Sigmoid colon (tissue), 7 donors: Measurements from ENCODE around the gene ENO2. TPM values are rescaled to one million over a fixed set of nuclear protein-coding genes. Genes with fewer than 3 reads are reported as not detected.
A peak's percentile ranks its signal among the peaks of the same experiment; 100 is the strongest.
"Not testable (repeated sequence)": the region's sequence is repeated elsewhere in the genome, so short reads cannot be mapped to it uniquely, and the experiment has no call there.

ENCODE experiments used
- DNase-seq: peaks from one replicate; pipeline ENCODE4 v3.0.0-alpha.2; 2019
- H3K27ac ChIP-seq, 4 donors: fragments of 200-600 bp; sonication (generic); one replicate each; pipeline ENCODE4 v1.5.1; 2016 to 2019; ENCODE audit warnings: mild to moderate bottlenecking in 1 of 4
- H3K27me3 ChIP-seq, 3 donors: fragments of 200-600 bp; sonication (generic); one replicate each; pipeline ENCODE4 v1.5.1; 2019; ENCODE audit warnings: mild to moderate bottlenecking in 1 of 3
- H3K36me3 ChIP-seq, 4 donors: fragments of 200-600 bp; sonication (generic); one replicate each; pipeline ENCODE4 v1.5.1; 2016 to 2019
- H3K4me1 ChIP-seq, 4 donors: fragments of 200-600 bp; sonication (generic); one replicate each; pipeline ENCODE4 v1.5.1; 2017 to 2019
- H3K4me3 ChIP-seq, 4 donors: fragments of 200-600 bp; sonication (generic); one replicate each; pipeline ENCODE4 v1.5.1; 2017 to 2019; ENCODE audit warnings: mild to moderate bottlenecking in 2 of 4, moderate library complexity in 1 of 4
- H3K9me3 ChIP-seq, 4 donors: fragments of 200-600 bp in 3 of 4; sonication (generic) in 3 of 4; one replicate each; pipeline versions ENCODE4 v1.5.1 to v1.6.1; 2013 to 2019
- EP300 ChIP-seq, 4 donors: sonication (generic); formaldehyde crosslinking; IDR thresholded peaks; one replicate each; pipeline ENCODE4 v1.6.1; 2017; ENCODE audit warnings: antibody characterized with exemption in 4 of 4
- POLR2A ChIP-seq, 2 donors: fragments of 450-650 bp; IDR thresholded peaks; one replicate each; pipeline ENCODE4 v1.6.1; 2016; ENCODE audit warnings: antibody characterized with exemption in 2 of 2, mild to moderate bottlenecking in 2 of 2, moderate library complexity in 2 of 2
- POLR2AphosphoS5 ChIP-seq, 4 donors: sonication (generic); formaldehyde crosslinking; IDR thresholded peaks; one replicate each; pipeline ENCODE4 v1.6.1; 2017; ENCODE audit warnings: antibody characterized with exemption in 4 of 4
- WGBS, 2 donors: extraction: QIAGEN DNeasy Blood & Tissue Kit; methylation state at CpG; one replicate each; pipeline ENCODE4 v1.1.7; 2013; 5-methylcytosine and 5-hydroxymethylcytosine counted together
- intact Hi-C: fragments of 100-400 bp; cut with DNase I; formaldehyde crosslinking; loops from one replicate; pipeline ENCODE4 v1.15.1; 2023
- polyA plus RNA-seq, 3 donors: library from polyadenylated mRNA; stranded (reverse); fragments of 200-250 nt; gene quantifications; one replicate each; pipeline ENCODE4 v1.2.3, GENCODE V29; 2013
- total RNA-seq, 4 donors: library from RNA; depleted of rRNA; stranded (reverse); fragments of >200 nt; gene quantifications; one replicate each; pipeline ENCODE4 v1.1.0, GENCODE V29; 2016
- TF ChIP-seq, protein P1 (sequence below), 4 experiments: fragments of 450-650 bp in 3 of 4; fragments of 200-600 bp in 1 of 4; IDR thresholded peaks; one replicate each; pipeline ENCODE4 v1.5.1; 2016 to 2019; ENCODE audit warnings: antibody characterized with exemption in 4 of 4, mild to moderate bottlenecking in 3 of 4, moderate library complexity in 2 of 4
- donor health status: healthy with polysubstance abuse.
- donor health status: Bipolar disorder and iron deficiency.
- donor health status: healthy.

ENO2 gene
- total and polyA plus RNA-seq, 7 donors: 1.8 to 37.5 (median 26.3) TPM

GRCh38 chr12:6903722-6904121, 10.7 kb upstream of the ENO2 start:
- H3K27ac ChIP-seq: no peak overlapping the region
- H3K27me3 ChIP-seq: no peaks in the 10 kb centered on the region
- intact Hi-C loops: no loop called here
- peaks cover 0 to 14% (median 11%) of the 10 kb centered on the region in 4 donors for H3K4me1 ChIP-seq
- no peak for DNase-seq
- TF ChIP-seq POLR2AphosphoS5 (IDR thresholded peaks at IDR 0.05) (no peak), POLR2A (IDR thresholded peaks at IDR 0.05) (no peak), EP300 (IDR thresholded peaks at IDR 0.05) (no peak)
- TF ChIP-seq, protein P1, sequence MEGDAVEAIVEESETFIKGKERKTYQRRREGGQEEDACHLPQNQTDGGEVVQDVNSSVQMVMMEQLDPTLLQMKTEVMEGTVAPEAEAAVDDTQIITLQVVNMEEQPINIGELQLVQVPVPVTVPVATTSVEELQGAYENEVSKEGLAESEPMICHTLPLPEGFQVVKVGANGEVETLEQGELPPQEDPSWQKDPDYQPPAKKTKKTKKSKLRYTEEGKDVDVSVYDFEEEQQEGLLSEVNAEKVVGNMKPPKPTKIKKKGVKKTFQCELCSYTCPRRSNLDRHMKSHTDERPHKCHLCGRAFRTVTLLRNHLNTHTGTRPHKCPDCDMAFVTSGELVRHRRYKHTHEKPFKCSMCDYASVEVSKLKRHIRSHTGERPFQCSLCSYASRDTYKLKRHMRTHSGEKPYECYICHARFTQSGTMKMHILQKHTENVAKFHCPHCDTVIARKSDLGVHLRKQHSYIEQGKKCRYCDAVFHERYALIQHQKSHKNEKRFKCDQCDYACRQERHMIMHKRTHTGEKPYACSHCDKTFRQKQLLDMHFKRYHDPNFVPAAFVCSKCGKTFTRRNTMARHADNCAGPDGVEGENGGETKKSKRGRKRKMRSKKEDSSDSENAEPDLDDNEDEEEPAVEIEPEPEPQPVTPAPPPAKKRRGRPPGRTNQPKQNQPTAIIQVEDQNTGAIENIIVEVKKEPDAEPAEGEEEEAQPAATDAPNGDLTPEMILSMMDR (IDR thresholded peaks at IDR 0.05): no peak
- H3K36me3 ChIP-seq: peaks cover 0 to 15% (median 0%) of the 10 kb centered on the region in 4 donors
- no peaks in the 10 kb centered on the region for H3K9me3 ChIP-seq
- 76 to 79% methylated on average over 1 of the region's 1 CpG for WGBS, 2 donors
- no peak overlapping the region for H3K4me3 ChIP-seq

DNA sequence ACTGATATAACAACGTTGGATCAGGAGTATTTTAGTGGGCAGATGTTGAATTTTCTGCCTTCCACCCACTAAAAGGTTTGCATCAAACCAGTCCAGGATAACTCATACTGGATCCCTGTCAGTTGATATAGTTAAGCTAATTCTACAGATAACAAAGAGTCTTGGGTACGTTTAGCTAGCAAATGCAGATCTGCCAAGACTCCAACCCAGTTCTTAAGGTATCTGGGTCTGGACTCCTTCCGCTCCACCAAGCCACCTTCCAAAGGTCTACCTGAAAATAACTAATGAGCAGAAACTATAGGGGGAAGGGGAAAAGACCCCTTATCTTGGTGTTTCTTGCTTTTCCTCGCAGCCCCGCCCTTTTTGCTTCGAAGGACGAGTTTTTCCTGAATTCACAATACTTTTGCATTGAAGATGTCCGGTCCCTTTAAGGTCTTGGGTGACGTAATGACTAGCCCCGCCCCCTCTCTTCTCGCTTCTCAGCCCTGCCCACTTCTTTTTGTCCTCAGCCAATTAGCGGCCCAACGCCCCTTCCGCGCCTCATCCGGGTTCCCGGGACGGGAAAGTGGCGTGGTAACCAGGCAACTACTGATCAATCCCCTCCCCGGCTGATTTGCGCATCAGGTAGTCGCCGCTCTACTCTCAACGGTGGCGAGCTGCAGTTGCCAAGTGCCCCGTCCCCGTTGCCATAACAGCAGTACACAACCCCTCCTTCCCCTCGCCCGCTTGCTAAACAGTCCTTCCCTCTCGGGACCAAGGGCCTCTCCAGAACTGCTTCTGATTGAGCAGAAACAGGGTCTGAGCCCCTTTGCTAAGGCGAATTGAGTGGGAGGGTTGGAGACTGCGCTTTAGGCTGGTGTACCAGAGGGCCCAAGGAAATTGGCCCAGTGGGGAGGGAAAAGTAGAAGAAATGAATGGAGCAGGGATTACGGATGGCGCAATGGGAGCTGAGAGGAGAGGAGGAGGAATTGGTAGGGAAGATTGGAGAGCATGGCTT, 9.8 kb upstream of the ENO2 start, which contains the start of gene LRRC23:
Gene LRRC23, plus strand, starts transcription at position 543 of the 997 bp plus-strand sequence. CDS start 812 bp downstream, outside the sequence.
- peak within 1 kb of the TSS; percentile 46 to 77 (median 59) for H3K4me3 ChIP-seq
- no peaks in the 10 kb centered on the region for H3K27me3 ChIP-seq
- 5 to 7% methylated on average over 34 of the region's 34 CpGs for WGBS, 2 donors
- no peaks in the 10 kb centered on the region for H3K9me3 ChIP-seq
- intact Hi-C loops: loop anchor here (5.0 kb wide), 1 partner anchor 32 kb away; the partner anchor contains the start of gene SPSB2
- H3K36me3 ChIP-seq: peaks cover 0 to 15% (median 0%) of the 10 kb centered on the region in 4 donors
- TF ChIP-seq, protein P1 (IDR thresholded peaks at IDR 0.05): no peak
- TF ChIP-seq POLR2A (IDR thresholded peaks at IDR 0.05): peak; percentile 51 to 53
- TF ChIP-seq EP300 (IDR thresholded peaks at IDR 0.05): peak in 1 of 4 donors; percentile 60
- peak; percentile 70 to 83 (median 81) for TF ChIP-seq POLR2AphosphoS5 (IDR thresholded peaks at IDR 0.05)
- DNase-seq: peak; percentile 99
- H3K27ac ChIP-seq: peak within 1 kb of the TSS; percentile 71 to 85 (median 84)
- peaks cover 0 to 14% (median 11%) of the 10 kb centered on the region in 4 donors for H3K4me1 ChIP-seq

DNA sequence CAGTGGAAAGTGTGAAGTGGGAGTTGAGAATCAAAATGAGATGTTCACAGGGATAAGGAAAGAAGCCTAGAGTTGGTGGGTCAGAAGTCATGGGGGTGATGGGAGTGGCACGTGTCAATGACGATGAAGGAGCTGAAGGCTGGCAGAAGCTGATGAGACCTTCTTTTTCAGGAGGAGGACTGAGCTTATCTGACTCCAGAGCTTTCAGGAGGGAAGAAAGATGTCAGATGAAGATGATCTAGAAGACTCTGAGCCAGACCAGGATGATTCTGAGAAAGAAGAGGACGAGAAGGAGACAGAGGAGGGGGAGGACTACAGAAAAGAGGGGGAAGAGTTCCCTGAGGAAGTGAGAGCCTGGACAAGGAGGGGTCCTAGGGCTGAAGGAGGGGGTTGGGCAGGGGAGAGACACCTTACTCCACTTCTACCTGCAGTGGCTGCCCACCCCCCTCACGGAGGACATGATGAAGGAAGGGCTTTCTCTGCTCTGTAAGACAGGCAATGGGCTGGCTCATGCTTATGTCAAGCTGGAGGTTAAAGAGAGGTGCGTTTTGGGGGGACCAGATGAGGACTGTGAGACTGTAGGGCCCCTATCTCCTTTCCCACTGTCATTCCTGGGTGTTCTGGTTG, 8.9 kb upstream of the ENO2 start:
- TF ChIP-seq EP300 (IDR thresholded peaks at IDR 0.05) (no peak), POLR2AphosphoS5 (IDR thresholded peaks at IDR 0.05) (no peak), POLR2A (IDR thresholded peaks at IDR 0.05) (no peak)
- TF ChIP-seq, protein P1 (IDR thresholded peaks at IDR 0.05): no peak
- peaks cover 0 to 15% (median 0%) of the 10 kb centered on the region in 4 donors for H3K36me3 ChIP-seq
- H3K9me3 ChIP-seq: no peaks in the 10 kb centered on the region
- peak; percentile 65 for DNase-seq
- H3K27ac ChIP-seq: peak overlapping the region; percentile 71 to 85 (median 84)
- intact Hi-C loops: loop anchor here (5.0 kb wide), 1 partner anchor 33 kb away; the partner anchor contains the start of gene SPSB2
- H3K27me3 ChIP-seq: no peaks in the 10 kb centered on the region
- H3K4me3 ChIP-seq: peak overlapping the region in 3 of 4 donors; percentile 46 to 77 (median 62)
- 74 to 75% methylated on average over 5 of the region's 5 CpGs for WGBS, 2 donors
- peaks cover 0 to 14% (median 11%) of the 10 kb centered on the region in 4 donors for H3K4me1 ChIP-seq

GRCh38 chr12:6908141-6908540, 6.2 kb upstream of the ENO2 start:
- Histone ChIP-seq H3K36me3 (peaks cover 0 to 15% (median 0%) of the 10 kb centered on the region in 4 donors), H3K4me1 (peaks cover 0 to 14% (median 11%) of the 10 kb centered on the region in 4 donors)
- peak; percentile 59 for DNase-seq
- not testable (repeated sequence) for H3K9me3 ChIP-seq, H3K4me3 ChIP-seq, H3K27ac ChIP-seq, H3K27me3 ChIP-seq
- 95 to 97% methylated on average over 11 of the region's 11 CpGs for WGBS, 2 donors
- intact Hi-C loops: loop anchor here (5.0 kb wide), 1 partner anchor 36 kb away; the partner anchor contains the start of gene SPSB2
